ENCODE measurements around the gene PHF2. TPM values are rescaled to one million over a fixed set of nuclear protein-coding genes. Genes with fewer than 3 reads are reported as not detected.

The PHF2 gene
- total RNA-seq, result 12.7 and 17.6 TPM in 2 replicates

DNA sequence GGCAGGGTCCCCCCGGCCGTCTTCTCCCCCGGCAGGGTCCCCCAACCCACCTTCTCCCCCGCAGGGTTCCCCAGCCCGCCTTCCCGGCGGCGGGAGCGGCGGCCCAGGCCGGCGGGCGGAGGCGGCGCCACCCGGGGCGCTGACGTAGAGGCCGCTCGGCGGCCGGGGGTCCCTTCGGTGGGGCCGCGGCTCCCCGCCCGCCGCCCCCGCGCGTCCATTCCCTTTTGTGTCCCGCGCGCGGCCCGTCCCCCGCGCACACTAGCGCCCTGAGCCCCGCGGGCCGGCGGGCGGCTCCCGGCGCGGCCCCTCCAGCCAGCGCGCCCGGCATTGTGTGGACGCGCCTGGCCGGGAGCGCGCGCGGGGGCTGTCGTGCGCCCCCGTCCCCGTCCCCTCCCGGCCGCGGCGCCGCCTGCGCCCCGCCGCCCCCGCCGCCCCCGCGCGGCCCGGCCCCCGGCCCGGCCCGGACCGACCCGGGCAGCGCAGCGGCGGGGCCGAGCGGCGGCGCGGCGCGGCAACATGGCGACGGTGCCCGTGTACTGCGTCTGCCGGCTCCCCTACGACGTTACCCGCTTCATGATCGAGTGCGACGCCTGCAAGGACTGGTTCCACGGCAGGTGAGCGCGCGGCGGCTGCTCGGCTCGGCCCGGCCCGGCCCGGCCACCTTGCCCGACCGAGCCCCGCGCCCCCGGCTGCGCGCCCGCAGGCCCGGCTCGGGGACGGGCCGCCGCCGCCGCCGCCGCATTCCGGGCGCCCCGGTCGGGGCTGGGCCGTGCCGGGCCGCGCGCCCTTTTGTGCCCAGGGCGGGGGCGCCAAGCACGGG, at the start of gene PHF2:
PHF2 (plus strand) TSS at position 327 of the 820 bp plus-strand sequence; CDS start at position 517, 190 bp downstream.

Other genes starting within 250 kb of the PHF2 start
- gene FAM120A, start 124.9 kb upstream of the PHF2 start, total RNA-seq, result 130 and 197 TPM in 2 replicates
- 41.9 and 67.6 TPM in 2 replicates for gene FAM120AOS, start 123.0 kb upstream of the PHF2 start, total RNA-seq